SK-N-SH (cell line): ENCODE measurements around the gene MYL12A. TPM values are rescaled to one million over a fixed set of nuclear protein-coding genes. Genes with fewer than 3 reads are reported as not detected.

ENCODE experiments used
- CTCF ChIA-PET: fragments of 300-600, 350-600 bp; formaldehyde crosslinking; extraction: SDS; loops from one replicate; lab custom pipeline; 2021; lab: Yijun Ruan, JAX
- POLR2A ChIA-PET: fragments of 350-600 bp; sonication (Branson Sonifier 250); formaldehyde crosslinking; extraction: SDS; loops from one replicate; lab custom pipeline; 2020; ENCODE audit warnings: antibody characterized with exemption, inconsistent platforms; lab: Yijun Ruan, JAX
- DNase-seq: peaks from one replicate; pipeline ENCODE4 v3.0.0; 2012
- H2AFZ ChIP-seq: fragments of 200-600 bp; sonication (generic); 2 replicates; pipeline ENCODE4 v1.8.1; 2016; ENCODE audit warnings: antibody characterized with exemption, mild to moderate bottlenecking, low read depth
- H3F3A ChIP-seq: fragments of 200-600 bp; sonication (generic); replicated peaks from 2 replicates; pipeline ENCODE3; 2016; ENCODE audit warnings: antibody characterized with exemption, mild to moderate bottlenecking; ENCODE audit not compliant: insufficient read depth
- H3K27ac ChIP-seq, 2 experiments: fragments of 200-500 bp in 1 of 2; fragments of 200-600 bp in 1 of 2; sonication (Bioruptor generic) in 1 of 2; sonication (generic), shearing (Covaris generic) in 1 of 2; 2 replicates each; pipeline versions ENCODE4 v1.5.1 to v1.6.1; 2014 to 2016; ENCODE audit warnings: low read depth in 2 of 2, inconsistent platforms in 1 of 2, low read length in 1 of 2, mild to moderate bottlenecking in 1 of 2, mixed read lengths in 1 of 2
- H3K27me3 ChIP-seq: fragments of 200-600 bp; sonication (generic), shearing (Covaris generic); 2 replicates; pipeline ENCODE4 v1.6.1; 2016; ENCODE audit warnings: mixed run types; ENCODE audit not compliant: insufficient read depth
- H3K36me3 ChIP-seq, 2 experiments: fragments of 200-500 bp in 1 of 2; fragments of 200-600 bp in 1 of 2; sonication (Bioruptor generic) in 1 of 2; sonication (generic) in 1 of 2; replicated peaks in 1 of 2; 2 replicates each; pipeline versions ENCODE3 to v1.5.1; 2014 to 2016; ENCODE audit warnings: low read length in 1 of 2, mild to moderate bottlenecking in 1 of 2; ENCODE audit not compliant: insufficient read depth in 2 of 2, control insufficient read depth in 1 of 2
- H3K4me1 ChIP-seq, 2 experiments: fragments of 200-500 bp in 1 of 2; fragments of 200-600 bp in 1 of 2; sonication (Bioruptor generic) in 1 of 2; sonication (generic), shearing (Covaris generic) in 1 of 2; 2 replicates each; pipeline versions ENCODE4 v1.5.1 to v1.6.1; 2014 to 2016; ENCODE audit warnings: low read depth in 1 of 2, low read length in 1 of 2, mixed run types in 1 of 2; ENCODE audit not compliant: insufficient read depth in 2 of 2, control insufficient read depth in 1 of 2
- H3K4me2 ChIP-seq: fragments of 200-600 bp; sonication (generic), shearing (Covaris generic); 2 replicates; pipeline ENCODE4 v1.6.1; 2017; ENCODE audit warnings: mixed run types
- H3K4me3 ChIP-seq, 2 experiments: fragments of 200-500 bp in 1 of 2; fragments of 200-600 bp in 1 of 2; sonication (Bioruptor generic) in 1 of 2; sonication (generic), shearing (Covaris generic) in 1 of 2; 2 replicates each; pipeline versions ENCODE4 v1.5.1 to v1.8.1; 2014 to 2016; ENCODE audit warnings: low read depth in 2 of 2, inconsistent platforms in 1 of 2, low read length in 1 of 2, mild to moderate bottlenecking in 1 of 2, mixed read lengths in 1 of 2, moderate library complexity in 1 of 2
- H3K79me2 ChIP-seq: fragments of 200-600 bp; sonication (generic); 2 replicates; pipeline ENCODE4 v1.8.1; 2017; ENCODE audit warnings: mild to moderate bottlenecking; ENCODE audit not compliant: insufficient read depth
- H3K9ac ChIP-seq: fragments of 200-600 bp; sonication (generic); 2 replicates; pipeline ENCODE4 v1.6.1; 2017; ENCODE audit warnings: mixed run types
- H3K9me2 ChIP-seq: fragments of 200-600 bp; sonication (generic); 2 replicates; pipeline ENCODE4 v1.6.1; 2017; ENCODE audit warnings: mixed run types
- H3K9me3 ChIP-seq: fragments of 200-600 bp; sonication (generic); 2 replicates; pipeline ENCODE4 v1.6.1; 2017; ENCODE audit warnings: mixed run types, mild to moderate bottlenecking, moderate library complexity
- H4K20me1 ChIP-seq: fragments of 200-600 bp; sonication (generic); 2 replicates; pipeline ENCODE4 v1.6.1; 2017; ENCODE audit warnings: mild to moderate bottlenecking, mixed run types; ENCODE audit not compliant: insufficient read depth
- CHD2 ChIP-seq: fragments of 150-350 bp; IDR thresholded peaks from 2 replicates; pipeline ENCODE4 v1.6.1; 2018; ENCODE audit warnings: low read length; ENCODE audit not compliant: partially characterized antibody
- FOXM1 ChIP-seq: IDR thresholded peaks from 2 replicates; pipeline ENCODE4 v1.4.0; 2012; ENCODE audit warnings: low read depth, mild to moderate bottlenecking
- MXI1 ChIP-seq: IDR thresholded peaks from 2 replicates; pipeline ENCODE4 v1.6.1; 2012; ENCODE audit warnings: mild to moderate bottlenecking, low read depth, low read length, improper control_type of control experiment
- NRF1 ChIP-seq: IDR thresholded peaks from 2 replicates; pipeline ENCODE4 v1.6.1; 2012; ENCODE audit warnings: low read depth, mild to moderate bottlenecking, low read length
- POLR2AphosphoS5 ChIP-seq: IDR thresholded peaks from 2 replicates; pipeline ENCODE4 v1.6.1; 2012; ENCODE audit warnings: low read depth, low read length
- SIN3A ChIP-seq: IDR thresholded peaks from 2 replicates; pipeline ENCODE4 v1.6.1; 2012; ENCODE audit warnings: low read depth, mild to moderate bottlenecking, low read length, moderate library complexity, borderline replicate concordance
- TAF1 ChIP-seq: IDR thresholded peaks from 2 replicates; pipeline ENCODE4 v1.6.1; 2012; ENCODE audit warnings: low read depth, mild to moderate bottlenecking, low read length, moderate library complexity, borderline replicate concordance
- TCF12 ChIP-seq: IDR thresholded peaks from 2 replicates; pipeline ENCODE4 v1.4.0; 2012
- whole genome bisulfite sequencing: methylation state at CpG from one replicate; pipeline ENCODE4 v1.1.6; 2017; ENCODE audit warnings: low lambda C conversion rate; 5-methylcytosine and 5-hydroxymethylcytosine counted together
- polyA plus RNA-seq, 3 experiments: library from polyadenylated mRNA; depleted of rRNA; stranded (reverse); fragments of >200 nt; gene quantifications; 2 replicates each; pipeline ENCODE4 v1.2.3, GENCODE V29; 2012
- TF ChIP-seq, protein P1 (sequence below): IDR thresholded peaks from 2 replicates; pipeline ENCODE4 v1.6.1; 2012; ENCODE audit warnings: mild to moderate bottlenecking, low read depth, low read length, moderate library complexity
- TF ChIP-seq, protein P2 (sequence below): fragments of 150-350 bp; IDR thresholded peaks from 2 replicates; pipeline ENCODE4 v1.6.1; 2016; ENCODE audit warnings: mild to moderate bottlenecking, low read depth, low read length
- TF ChIP-seq, protein P3 (sequence below): IDR thresholded peaks from 2 replicates; pipeline ENCODE4 v1.4.0; 2012; ENCODE audit warnings: low read depth, borderline replicate concordance

The MYL12A gene
- polyA plus RNA-seq, 1 of the 3 experiments (the other 2 are of a cell fraction), result 448 TPM

DNA sequence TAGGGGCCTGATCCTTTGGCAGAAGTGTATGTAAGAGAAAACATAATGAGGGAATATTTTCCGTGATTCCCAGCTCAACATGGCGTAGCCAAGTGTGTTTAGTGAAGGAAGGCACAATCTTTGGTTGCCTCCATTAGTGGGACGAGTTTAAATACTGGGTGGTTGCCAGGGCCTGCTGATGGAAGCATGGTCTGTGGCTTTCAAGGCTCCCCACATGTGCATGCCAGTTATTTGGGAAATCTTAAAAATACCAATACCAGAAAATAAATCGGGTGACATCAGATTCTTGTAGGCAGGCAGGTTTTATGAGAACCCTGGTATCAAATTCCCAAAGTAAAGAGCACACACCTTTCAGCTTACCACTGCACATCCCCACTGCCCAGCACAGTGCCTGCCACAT lies 7.1 kb downstream of the MYL12A start (continued):
- TF ChIP-seq, protein P1, sequence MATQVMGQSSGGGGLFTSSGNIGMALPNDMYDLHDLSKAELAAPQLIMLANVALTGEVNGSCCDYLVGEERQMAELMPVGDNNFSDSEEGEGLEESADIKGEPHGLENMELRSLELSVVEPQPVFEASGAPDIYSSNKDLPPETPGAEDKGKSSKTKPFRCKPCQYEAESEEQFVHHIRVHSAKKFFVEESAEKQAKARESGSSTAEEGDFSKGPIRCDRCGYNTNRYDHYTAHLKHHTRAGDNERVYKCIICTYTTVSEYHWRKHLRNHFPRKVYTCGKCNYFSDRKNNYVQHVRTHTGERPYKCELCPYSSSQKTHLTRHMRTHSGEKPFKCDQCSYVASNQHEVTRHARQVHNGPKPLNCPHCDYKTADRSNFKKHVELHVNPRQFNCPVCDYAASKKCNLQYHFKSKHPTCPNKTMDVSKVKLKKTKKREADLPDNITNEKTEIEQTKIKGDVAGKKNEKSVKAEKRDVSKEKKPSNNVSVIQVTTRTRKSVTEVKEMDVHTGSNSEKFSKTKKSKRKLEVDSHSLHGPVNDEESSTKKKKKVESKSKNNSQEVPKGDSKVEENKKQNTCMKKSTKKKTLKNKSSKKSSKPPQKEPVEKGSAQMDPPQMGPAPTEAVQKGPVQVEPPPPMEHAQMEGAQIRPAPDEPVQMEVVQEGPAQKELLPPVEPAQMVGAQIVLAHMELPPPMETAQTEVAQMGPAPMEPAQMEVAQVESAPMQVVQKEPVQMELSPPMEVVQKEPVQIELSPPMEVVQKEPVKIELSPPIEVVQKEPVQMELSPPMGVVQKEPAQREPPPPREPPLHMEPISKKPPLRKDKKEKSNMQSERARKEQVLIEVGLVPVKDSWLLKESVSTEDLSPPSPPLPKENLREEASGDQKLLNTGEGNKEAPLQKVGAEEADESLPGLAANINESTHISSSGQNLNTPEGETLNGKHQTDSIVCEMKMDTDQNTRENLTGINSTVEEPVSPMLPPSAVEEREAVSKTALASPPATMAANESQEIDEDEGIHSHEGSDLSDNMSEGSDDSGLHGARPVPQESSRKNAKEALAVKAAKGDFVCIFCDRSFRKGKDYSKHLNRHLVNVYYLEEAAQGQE, result no peak
- TF ChIP-seq MXI1 (no peak), POLR2AphosphoS5 (no peak; the same call in 1 of the 2 replicates), CHD2 (no peak), NRF1 (no peak), FOXM1 (no peak), SIN3A (no peak)

DNA sequence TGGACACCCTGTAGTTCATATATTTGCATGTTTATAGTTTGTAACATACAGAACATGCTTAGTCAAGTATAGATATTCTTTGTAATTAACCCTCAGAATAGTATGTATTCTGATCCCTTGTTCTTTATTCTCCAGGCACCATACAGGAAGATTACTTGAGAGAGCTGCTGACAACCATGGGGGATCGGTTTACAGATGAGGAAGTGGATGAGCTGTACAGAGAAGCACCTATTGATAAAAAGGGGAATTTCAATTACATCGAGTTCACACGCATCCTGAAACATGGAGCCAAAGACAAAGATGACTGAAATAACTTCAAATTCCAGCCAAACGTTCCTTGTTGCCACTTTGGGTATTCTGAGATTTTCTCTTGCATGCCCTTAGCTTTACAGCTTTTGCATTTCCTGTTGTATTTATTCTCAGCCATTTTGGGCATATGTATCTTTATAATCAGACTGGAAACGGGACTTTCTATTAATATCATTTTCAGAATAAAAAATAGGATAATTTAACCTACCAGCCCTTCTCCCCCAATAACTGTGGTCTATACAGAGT lies 8.1 kb downstream of the MYL12A start:
- Histone ChIP-seq H3K9ac (no peak overlapping the region), H3K27ac (peak overlapping the region in 1 of 2 experiments; percentile 39; a peak in 2 of 4 replicates), H3K36me3 (peaks cover 66 to 68% of the 10 kb centered on the region in 2 experiments), H3K79me2 (peaks cover 86% of the 10 kb centered on the region), H3K9me3 (no peaks in the 10 kb centered on the region), H2AFZ (no peak overlapping the region), H3K4me1 (peaks cover under 1 to 34% of the 10 kb centered on the region in 2 experiments; a peak in 3 of 4 replicates), H3K4me2 (no peak overlapping the region), H4K20me1 (peaks cover 12% of the 10 kb centered on the region), H3F3A (peaks cover 78% of the 10 kb centered on the region), H3K4me3 (no peak overlapping the region), H3K9me2 (no peaks in the 10 kb centered on the region), H3K27me3 (no peaks in the 10 kb centered on the region)
- CTCF ChIA-PET, result interaction anchor here (3.2 kb wide), 1 partner anchor 9 kb away, joined by 11 read pairs; no protein-coding TSS in a partner anchor
- POLR2A ChIA-PET, result interaction anchor here (0.8 kb wide), 1 partner anchor 9 kb away, joined by 3 read pairs; no protein-coding TSS in a partner anchor
- TF ChIP-seq NRF1 (no peak), TAF1 (no peak), TCF12 (no peak)
- TF ChIP-seq, protein P2, sequence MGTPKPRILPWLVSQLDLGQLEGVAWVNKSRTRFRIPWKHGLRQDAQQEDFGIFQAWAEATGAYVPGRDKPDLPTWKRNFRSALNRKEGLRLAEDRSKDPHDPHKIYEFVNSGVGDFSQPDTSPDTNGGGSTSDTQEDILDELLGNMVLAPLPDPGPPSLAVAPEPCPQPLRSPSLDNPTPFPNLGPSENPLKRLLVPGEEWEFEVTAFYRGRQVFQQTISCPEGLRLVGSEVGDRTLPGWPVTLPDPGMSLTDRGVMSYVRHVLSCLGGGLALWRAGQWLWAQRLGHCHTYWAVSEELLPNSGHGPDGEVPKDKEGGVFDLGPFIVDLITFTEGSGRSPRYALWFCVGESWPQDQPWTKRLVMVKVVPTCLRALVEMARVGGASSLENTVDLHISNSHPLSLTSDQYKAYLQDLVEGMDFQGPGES, result no peak
- TF ChIP-seq, protein P3, sequence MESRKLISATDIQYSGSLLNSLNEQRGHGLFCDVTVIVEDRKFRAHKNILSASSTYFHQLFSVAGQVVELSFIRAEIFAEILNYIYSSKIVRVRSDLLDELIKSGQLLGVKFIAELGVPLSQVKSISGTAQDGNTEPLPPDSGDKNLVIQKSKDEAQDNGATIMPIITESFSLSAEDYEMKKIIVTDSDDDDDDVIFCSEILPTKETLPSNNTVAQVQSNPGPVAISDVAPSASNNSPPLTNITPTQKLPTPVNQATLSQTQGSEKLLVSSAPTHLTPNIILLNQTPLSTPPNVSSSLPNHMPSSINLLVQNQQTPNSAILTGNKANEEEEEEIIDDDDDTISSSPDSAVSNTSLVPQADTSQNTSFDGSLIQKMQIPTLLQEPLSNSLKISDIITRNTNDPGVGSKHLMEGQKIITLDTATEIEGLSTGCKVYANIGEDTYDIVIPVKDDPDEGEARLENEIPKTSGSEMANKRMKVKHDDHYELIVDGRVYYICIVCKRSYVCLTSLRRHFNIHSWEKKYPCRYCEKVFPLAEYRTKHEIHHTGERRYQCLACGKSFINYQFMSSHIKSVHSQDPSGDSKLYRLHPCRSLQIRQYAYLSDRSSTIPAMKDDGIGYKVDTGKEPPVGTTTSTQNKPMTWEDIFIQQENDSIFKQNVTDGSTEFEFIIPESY, result no peak
- WGBS, result 88% methylated on average over 5 of the region's 5 CpGs
- no peak for DNase-seq
